GM21447 (cell line): Measurements from ENCODE around the gene CGRRF1.

Experiments used
- ATAC-seq: cut with Tn5 transposase; IDR thresholded peaks from one replicate; pipeline ENCODE4 v1.9.1; 2021; ENCODE audit not compliant: unreplicated experiment

The CGRRF1 gene

DNA sequence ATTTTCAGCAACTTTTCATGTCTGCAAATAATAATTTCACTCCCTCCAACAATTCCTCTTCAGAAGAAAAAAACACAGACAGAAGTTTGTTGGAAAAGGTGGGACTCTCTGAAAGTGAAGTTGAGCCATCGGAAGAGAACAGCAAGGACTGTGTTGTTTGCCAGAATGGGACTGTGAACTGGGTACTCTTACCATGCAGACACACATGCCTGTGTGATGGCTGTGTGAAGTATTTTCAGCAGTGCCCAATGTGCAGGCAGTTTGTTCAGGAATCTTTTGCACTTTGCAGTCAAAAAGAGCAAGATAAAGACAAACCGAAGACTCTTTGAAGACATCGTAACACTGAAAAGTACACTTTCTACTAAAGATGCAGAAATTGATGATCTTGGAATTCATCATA lies 28.3 kb downstream of the CGRRF1 start:
- no peak for ATAC-seq

DNA sequence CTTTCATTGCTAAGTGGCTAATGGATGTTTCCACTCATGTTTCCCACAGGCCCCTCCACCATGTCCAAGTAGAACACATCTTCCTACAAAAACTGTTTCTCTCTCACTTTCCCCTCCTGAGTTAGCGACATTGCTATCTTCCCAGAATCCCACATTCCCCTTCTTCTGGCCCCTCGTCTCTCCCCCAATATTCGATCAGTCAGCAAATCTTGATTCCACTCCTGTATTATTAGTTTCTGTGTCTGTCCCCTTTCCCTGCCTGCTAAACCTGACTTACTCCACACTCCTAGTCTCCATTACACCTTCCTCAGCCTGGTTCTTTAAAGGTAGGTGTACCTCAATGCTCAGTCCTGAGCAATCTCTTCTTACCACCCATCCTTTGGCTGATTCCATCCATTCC lies 37.9 kb downstream of the CGRRF1 start:
- no peak for ATAC-seq

DNA sequence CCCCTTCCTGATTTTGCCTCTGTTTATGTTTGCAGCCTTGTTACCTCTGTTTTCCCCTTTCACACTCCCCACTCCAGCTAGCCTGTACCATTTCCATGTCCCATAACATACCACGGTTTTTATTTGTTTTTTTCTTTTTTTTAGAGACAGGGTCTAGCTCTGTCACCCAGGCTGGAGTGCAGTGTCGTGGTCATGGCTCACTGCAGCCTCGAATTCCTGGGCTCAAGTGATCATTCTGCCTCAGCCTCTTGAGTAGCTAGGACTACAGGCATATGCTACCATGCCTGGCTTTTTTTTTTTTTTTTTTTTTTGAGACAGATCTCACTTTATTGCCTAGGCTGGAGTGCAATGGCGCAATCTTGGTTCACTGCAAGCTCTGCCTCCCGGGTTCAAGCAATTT lies 38.8 kb downstream of the CGRRF1 start:
- no peak for ATAC-seq

DNA sequence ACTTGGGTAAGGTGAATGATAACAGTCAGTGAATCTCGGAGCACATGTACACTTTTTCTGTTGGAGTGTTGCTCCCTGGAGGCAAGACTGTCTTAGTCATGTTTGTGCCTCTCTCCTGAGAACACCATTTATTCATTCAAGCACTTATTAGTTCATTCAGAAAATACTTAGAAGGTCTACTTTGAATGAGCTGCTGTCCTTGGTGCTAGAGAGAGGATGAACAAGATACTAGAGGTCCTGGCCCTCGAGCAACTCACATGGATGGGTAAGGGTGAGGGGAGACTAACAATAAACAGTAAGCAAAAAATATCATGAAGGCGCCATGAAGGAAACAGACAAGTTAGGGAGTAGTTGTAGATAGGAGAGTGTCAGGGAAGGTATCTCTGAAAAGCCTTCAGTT lies 40.2 kb downstream of the CGRRF1 start:
- no peak for ATAC-seq

DNA sequence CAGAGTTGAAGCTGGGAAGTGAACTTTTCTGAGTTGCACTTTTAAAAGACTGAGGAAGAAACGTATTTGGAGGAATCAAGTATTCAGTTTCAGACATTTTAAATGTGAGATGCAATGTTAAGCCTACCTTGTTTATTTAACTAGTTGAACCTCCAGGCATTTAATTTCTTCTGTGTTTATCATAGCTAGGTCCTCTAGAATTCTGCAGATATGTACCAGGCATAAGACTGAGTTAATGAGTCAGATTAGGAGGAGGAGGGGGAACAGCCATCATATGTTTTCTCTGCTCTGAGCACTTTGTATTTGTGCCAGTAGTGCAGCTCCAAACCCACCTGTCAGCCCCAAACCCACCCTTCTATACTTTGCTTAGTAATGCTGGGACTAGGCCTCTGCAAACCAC lies 40.8 kb downstream of the CGRRF1 start:
- ATAC-seq = no peak

DNA sequence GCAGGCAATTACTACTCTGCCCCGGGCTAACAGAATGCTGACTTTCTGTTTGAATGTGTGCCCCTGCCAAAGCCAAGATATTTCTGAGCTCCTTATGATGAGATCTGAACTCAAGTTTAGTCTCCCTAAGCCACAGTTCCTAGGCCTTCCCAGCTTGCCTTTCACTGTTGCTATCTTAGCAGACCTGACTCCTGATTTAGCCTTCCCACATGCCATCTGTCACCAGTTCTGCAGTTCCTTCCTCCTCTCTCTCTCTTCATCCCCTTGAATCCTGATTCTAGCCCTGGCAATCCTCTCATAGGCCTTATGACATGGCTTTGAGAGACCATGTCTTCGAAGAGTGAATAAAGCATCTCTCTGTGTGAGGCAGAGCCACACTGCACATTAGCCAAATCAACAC lies 44.7 kb downstream of the CGRRF1 start:
- ATAC-seq = no peak

DNA sequence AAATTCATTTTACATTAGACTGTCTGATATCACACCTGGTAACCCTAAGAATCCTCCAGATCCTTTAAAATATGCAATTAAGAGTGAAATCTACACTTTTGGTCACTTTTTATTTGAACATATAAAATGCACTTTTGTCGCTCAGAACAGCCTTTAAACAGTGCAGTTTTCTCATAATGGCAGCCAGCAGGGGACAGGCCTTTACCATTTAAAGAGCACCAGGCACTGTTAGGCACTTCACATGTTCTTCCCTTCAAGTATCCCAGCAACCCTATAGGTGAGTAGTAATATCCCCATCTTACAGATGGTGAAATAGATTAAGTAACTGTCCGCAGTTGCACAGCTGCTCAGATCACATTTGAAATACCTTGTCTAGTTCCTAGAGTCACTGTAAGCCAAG lies 45.9 kb downstream of the CGRRF1 start:
- no peak for ATAC-seq

DNA sequence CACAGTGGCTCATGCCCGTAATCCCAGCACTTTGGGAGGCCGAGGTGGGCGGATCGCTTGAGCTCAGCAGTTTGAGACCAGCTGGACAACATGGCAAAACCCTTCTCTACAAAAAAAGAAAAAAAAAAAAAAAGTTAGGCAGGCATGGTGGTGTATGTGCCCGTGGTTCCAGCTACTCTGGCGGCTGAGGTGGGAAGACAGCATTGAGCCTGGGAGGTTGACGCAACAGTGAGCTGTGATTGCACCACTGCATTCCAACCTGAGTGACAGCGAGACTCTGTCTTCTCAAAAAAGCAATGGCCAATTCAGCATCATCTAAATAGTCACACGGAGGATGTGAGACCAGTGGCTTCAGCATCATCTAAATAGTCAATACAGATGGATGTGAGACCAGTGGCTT lies 46.8 kb downstream of the CGRRF1 start:
- no peak for ATAC-seq

DNA sequence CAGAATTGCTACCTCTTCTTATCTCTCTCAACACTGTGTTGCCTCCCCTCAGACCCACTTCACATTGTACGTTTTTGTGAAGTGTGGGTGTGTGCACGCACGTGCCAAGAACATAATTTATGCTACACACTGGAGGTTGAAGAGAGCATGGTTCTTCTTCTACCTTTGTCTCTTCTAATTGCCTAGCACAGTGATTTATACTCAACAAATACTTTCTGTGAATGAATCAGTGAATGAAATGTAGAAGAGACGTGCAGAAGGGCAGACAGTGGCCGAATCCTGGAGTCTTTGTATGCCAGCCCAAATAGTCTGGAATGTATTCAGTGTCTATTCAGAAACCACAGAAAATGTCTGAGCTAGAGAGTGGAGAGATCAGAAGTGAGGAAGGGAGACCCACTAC lies 52.6 kb downstream of the CGRRF1 start:
- no peak for ATAC-seq

DNA sequence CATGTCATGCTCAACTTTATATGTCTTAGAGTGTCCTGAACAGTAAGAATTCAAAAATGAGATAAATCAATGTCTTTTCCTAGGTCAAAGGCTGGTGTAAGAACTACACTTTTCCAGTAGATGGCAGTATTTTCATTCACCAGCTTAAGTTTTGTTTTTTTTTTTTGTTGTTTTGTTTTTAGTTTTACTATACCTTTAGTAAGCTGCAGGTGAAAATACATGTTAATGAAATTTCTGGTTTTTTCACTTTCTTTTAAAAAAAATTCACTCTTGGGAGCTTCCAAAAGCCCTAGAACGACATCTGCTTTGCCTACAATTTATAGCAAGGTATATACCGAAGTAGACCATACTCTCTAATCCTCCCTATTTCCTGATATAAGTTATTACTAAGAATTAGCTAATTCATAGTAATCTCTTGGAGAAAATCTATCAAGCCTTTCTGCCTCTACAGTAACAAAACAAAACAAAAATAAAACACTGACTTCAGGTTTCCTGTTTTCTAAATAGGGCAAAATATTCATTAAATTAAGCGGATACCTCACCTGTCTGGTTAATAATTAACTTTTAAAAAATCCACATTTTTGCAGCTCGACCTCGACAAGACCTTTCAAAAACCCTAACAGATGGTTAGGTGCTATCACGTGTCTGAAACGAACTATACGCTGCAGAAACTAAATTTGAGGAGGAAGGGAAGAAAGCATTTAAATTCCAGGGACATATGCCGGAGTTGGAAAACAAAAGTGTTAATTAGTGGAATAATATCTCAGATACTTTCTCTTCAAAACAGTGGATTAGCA lies 54.6 kb downstream of the CGRRF1 start:
- ATAC-seq = no peak

DNA sequence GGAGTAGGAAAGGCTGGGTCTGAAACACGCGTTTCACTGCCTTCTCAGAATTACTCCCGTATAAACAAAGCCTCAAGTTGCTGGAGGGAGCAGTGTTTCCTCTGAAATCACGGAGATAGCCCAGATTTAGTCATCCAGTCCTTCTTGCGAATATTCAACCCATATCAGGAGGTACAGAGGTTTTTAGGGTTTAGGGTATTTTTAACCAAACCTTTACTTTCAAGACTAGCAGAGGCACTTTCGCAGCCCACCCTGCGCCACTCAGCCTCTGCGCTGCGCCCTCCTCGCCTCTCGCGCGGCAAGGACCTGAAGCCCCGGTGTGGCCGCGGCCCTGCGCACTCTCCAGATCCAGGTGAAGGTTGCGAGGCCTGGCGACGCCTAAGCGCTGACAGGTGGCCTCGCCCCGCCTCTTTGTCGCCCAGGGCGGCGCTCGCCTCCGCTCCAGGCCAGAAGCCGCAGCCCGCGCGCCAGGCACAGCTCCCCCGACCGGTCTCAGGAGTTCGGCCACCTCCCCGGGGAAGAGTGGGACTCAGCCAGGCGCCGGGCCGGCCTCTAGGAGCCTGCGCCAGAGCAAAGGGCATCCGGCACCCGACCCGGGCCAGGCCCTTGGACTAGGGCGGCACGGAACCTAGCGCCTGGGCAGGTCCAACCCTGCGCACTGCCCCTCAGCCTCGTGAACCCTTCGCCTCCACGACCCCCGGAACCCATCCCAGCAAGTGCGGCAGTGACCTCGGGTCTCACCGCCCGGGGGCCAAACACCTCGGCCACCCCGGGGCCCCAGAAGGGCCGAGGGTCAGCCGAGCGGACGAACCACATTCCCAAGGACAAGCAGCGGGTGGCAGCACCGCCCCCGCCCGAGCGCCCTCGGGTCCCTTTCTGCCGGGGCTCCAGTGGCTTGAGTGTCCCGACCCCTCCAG lies 55.4 kb downstream of the CGRRF1 start:
- peak; percentile 39 for ATAC-seq

DNA sequence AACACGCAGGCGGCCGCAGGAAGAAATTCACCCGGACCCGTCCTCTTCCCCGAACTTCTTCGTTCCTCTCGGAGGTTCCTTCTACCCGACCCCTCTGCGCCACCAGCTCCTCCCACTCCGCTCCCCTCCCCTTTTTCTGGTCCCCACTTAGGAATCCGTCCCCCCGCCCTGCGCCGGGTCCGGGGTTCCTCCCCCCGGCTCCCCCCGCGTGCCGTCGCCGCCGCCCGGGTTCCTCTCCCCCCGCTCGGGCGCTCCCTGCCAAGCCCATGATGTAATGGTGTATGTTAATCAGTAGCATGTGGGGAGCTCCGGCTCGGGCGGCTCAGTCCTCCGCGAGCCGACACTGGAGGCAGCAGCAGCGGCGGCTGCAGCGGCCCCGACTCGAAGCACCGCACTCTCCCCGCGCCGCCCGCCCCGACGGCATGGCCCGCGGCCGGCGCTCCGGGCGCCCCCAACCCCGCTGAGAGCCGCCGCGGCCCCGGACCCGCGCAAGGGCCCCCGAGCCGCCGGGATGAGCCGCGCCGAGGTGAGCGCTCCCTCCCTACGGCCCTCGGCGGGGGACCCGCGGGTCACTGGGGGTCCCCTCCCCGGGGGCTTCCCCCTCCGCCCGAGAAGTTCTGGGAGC lies 56.2 kb downstream of the CGRRF1 start:
- ATAC-seq = peak; percentile 54

DNA sequence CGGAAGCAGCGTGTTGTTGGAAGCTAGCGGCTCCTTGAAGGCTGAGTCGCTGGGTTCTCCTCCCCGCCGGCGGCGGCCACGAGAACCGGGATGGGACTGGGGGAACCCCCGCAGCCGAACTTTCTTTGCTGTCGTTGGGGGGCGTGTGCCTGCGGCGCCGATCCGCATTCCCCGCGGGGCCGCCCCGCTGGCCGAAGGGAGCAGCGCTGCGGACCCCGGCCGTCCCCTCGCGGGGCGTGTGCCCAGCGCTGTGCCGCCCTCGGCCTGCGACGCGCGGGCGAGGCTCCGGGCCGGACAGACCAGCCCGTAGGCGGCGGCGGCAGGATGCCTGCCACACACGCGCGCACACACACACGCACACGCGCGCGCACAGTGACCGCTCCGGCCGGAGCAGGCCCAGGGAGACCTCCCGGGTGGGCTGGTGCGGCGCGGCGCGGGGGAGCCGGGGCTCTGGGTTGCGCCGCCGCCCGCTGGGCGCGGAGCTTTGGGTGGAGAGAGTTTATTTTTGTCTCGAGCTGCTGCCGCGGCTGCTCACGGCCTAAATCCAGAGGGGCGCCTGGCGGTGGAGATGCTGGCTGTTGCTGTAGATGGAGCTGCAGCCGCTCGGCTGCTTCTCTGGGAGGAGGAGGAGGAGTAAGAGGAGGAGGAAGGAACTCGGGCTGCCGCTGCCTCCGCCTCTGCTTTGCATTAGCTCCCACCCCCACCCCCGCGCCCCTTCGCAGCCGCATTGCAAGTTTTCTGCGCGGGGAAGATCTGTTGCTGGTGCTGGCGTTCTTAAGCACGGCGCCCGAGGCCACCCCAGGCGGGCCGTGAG lies 56.9 kb downstream of the CGRRF1 start, which contains the start of gene SAMD4A:
SAMD4A (plus strand) TSS at position 719 of the 814 bp plus-strand sequence. CDS start 789 bp downstream, outside the sequence.
- ATAC-seq = peak; percentile 31

DNA sequence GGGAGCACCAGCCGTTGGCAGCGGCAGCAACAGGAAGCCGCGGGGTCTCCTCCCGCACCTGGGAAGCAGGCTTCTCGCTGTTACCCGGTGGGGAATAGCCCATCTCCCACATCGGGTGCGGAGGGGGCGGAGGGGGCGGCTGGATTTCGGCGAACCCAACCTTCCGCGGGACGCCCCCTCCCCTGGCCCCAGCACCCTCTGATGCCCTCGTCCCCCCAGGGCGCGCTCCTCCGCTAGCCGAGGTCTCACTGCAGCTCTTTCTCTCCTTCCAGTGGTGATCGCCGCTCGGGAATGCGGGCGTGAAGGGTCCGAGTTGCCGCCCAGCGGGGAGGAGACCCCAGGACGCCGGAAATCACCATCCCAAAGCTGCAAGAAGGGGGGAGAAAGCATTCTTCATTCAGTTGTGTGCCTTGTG lies 57.5 kb downstream of the CGRRF1 start:
- ATAC-seq = no peak

DNA sequence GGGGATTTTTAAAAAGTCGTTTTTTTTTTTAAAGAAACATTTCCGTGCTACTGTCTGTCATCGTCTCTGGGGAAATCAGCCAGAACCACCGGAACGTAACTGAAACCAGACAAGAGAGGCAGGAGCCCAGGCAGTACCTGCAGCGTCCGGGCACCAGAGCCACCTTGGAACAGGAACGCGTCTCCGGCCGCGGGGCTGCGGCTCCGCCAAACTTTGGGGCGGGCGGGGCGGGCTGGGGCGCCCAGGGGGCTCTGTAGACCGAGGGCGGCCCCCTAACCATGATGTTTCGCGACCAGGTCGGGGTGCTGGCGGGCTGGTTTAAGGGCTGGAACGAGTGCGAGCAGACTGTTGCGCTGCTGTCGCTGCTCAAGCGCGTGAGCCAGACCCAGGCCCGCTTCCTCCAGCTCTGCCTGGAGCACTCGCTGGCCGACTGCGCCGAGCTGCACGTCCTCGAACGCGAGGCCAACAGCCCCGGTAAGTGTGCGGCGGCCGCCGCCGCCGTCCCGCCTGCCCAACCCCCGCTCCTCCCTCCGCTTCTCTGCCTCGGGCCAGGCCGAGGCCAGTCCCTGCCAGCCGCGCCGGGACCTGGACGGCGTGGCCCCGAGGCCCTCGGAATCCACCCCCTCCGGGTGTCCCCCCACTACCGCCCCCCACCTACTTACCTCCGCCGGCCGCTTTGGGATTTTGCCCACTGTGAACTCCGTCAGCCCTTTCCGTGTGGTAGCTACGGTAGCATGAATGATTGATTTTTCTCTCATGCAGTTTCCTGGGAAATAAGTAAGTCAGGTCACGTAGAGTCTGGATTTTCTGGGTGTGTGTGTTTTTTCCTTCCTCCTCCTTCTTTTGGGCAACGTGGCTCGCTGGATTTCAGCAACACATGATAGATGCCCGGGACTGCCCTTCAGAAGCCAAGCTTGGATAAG lies 58.2 kb downstream of the CGRRF1 start:
- ATAC-seq = peak; percentile 29

DNA sequence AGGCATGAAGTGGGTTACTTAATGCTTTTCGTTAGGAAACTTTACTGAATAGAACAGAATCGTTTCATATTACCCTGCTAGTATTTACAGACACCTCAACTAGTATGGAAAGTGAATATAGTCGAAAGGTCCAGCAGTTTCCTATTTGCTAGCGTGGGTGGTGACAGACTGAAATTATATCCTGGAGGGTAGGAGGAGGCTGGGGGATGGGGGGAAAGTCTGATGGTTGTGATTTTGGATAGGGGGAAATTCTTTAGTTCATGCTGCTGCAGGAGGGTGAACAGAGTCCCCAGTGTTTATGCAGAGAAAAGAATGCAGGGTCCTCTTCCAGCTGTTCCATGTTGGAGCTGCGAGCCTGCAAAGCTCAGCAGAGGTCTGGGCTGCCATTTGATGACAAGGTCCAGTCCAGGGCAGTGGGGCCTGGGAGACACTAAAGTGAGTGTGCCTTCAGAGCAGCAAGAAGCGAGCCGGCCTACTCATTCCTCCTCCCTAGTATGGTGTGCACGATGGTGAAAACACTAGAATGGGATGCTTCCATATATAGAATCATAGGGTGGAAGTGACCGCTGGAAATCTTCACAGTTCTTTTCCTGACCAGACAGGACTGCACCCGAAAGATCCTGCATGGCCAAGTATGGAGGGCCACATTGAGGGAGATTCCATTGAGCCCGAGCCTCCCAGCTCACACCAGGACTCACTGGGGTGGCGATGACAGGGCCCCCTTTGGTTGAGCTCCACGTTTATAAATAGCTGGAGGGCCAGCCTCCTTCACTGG lies 59.3 kb downstream of the CGRRF1 start:
- ATAC-seq = no peak

DNA sequence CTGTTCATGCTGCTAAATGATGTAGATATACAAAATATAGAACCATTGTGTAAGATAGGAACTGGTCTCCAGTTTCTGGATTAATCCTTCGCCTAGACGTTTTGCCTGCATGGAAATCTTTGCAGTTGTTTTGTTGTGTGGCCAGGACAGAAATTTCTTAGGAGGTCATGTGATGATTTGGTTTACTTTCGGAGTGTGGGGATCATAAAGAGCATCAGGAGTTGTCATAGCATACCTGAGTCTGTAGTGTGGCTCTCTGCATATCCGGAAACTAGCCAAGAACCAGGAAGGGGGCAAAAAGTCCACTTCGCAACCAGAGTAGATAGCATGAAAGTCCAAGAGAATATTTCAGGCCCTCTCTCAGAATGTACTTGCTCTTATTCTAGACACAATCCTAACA lies 60.3 kb downstream of the CGRRF1 start:
- no peak for ATAC-seq

DNA sequence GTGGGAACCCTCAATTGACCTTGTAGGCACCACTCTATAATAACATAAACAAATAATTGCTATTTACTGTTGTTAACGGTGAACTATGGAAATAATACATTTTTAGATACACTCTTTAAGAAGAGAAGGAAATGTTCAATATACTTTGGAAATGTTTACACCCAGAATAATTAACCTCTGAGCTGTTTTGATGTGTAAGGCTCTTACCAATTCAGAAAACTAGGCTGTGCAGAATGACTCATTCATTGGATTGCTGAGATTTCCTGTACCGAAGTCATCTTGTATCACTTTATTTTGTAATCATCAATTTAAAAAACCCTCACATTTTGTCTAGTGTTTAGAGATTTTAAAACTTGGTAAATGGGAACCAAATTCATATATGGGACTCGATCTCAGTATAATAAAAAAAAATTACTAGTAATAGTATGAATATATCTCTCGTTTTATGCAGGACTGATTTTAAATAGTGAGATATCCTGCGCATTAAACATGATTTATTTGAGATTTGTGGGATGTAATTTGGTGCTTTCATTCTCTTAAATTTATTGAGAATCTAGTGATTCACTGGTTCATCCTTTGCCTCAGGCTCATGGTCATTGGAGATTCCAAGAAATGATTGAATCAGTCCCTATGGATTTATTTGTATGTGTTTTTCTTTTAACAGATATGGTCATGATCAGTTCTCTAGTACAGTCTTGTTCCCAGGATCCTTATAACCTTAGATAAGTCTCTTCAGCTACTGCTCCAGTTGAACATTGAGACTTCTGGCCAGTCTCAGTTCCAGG lies 61.1 kb downstream of the CGRRF1 start:
- no peak for ATAC-seq
